Kidney (tissue), 14 donors: ENCODE data around the gene NR1H2. TPM values are rescaled to one million over a fixed set of nuclear protein-coding genes. Genes with fewer than 3 reads are reported as not detected.

Experiments
- DNase-seq, 5 donors: peaks; one replicate each; pipeline ENCODE4 v3.0.0-alpha.2; 2013 to 2020
- FAIRE-seq: peaks from 2 replicates; lab custom pipeline; 2012; peaks lifted over from hg19 to GRCh38; lab: Jason Lieb, UNC
- H3K27ac ChIP-seq, 2 donors: one replicate each; pipeline ENCODE4 v1.7.0; 2013; ENCODE audit warnings: low read depth in 2 of 2, low read length in 2 of 2, inconsistent platforms in 1 of 2
- H3K27me3 ChIP-seq: one replicate; pipeline ENCODE4 v1.7.1; 2013; ENCODE audit warnings: low read length, inconsistent platforms; ENCODE audit not compliant: control insufficient read depth, insufficient read depth
- H3K36me3 ChIP-seq, 3 donors: one replicate each; pipeline versions ENCODE4 v1.7.0 to v1.7.1; 2013; ENCODE audit warnings: low read length in 3 of 3, control low read depth in 1 of 3, inconsistent platforms in 1 of 3; ENCODE audit not compliant: insufficient read depth in 3 of 3, control insufficient read depth in 2 of 3
- H3K4me1 ChIP-seq, 3 donors: one replicate each; pipeline versions ENCODE4 v1.7.0 to v1.7.1; 2013; ENCODE audit warnings: low read length in 3 of 3, inconsistent platforms in 1 of 3, low read depth in 1 of 3; ENCODE audit not compliant: control insufficient read depth in 2 of 3, insufficient read depth in 2 of 3
- H3K4me3 ChIP-seq, 3 donors: one replicate each; pipeline versions ENCODE4 v1.7.0 to v1.8.1; 2013; ENCODE audit warnings: low read length in 3 of 3, control low read depth in 1 of 3, inconsistent platforms in 1 of 3
- H3K9ac ChIP-seq, 3 donors: one replicate each; pipeline versions ENCODE4 v1.7.0 to v1.7.1; 2013; ENCODE audit warnings: low read length in 3 of 3, control low read depth in 1 of 3, inconsistent platforms in 1 of 3
- H3K9me3 ChIP-seq, 3 donors: one replicate each; pipeline versions ENCODE4 v1.7.0 to v1.7.1; 2013; ENCODE audit warnings: low read length in 3 of 3, control low read depth in 1 of 3, inconsistent platforms in 1 of 3; ENCODE audit not compliant: control insufficient read depth in 2 of 3, insufficient read depth in 1 of 3
- intact Hi-C: fragments of 100-400 bp; cut with DNase I; formaldehyde crosslinking; loops from one replicate; pipeline ENCODE4 v1.11.1; 2022
- polyA plus RNA-seq: library from polyadenylated mRNA; stranded (reverse); fragments of 350-450 nt; fragmentation: Illumina TruSeq; extraction: RNeasy Lipid Tissue Mini Kit (QIAGEN cat#74804); gene quantifications from one replicate; pipeline ENCODE4 v1.2.3, GENCODE V29; 2014; ENCODE audit warnings: low read depth, low replicate concordance; ENCODE audit not compliant: insufficient read depth
- total RNA-seq: library from RNA; stranded (reverse); fragmentation: NEBNext Ultra II Directional; extraction: Animal tissue kit (Norgen Biotek cat#: 25700); gene quantifications from one replicate; pipeline ENCODE4 v1.2.1, GENCODE V29; 2021
- TF ChIP-seq, protein P1 (sequence below): IDR thresholded peaks from 3 replicates; pipeline ENCODE4 v1.5.1; 2012; ENCODE audit warnings: mild to moderate bottlenecking, moderate library complexity, borderline replicate concordance; ENCODE audit not compliant: insufficient read depth; ENCODE audit errors: extremely low read depth
- donor health status: control.
- donor health status: control.
- donor health status: control.
- donor health status: control.
- donor health status: control.
- donor health status: DM: yes; HTN: yes; CAD: no.
- donor health status: Normal renal cell carcinoma (clear cell type).

Gene NR1H2
- total and polyA plus RNA-seq, 2 donors from 2014 or later, result 59.7 to 80.4 TPM

DNA sequence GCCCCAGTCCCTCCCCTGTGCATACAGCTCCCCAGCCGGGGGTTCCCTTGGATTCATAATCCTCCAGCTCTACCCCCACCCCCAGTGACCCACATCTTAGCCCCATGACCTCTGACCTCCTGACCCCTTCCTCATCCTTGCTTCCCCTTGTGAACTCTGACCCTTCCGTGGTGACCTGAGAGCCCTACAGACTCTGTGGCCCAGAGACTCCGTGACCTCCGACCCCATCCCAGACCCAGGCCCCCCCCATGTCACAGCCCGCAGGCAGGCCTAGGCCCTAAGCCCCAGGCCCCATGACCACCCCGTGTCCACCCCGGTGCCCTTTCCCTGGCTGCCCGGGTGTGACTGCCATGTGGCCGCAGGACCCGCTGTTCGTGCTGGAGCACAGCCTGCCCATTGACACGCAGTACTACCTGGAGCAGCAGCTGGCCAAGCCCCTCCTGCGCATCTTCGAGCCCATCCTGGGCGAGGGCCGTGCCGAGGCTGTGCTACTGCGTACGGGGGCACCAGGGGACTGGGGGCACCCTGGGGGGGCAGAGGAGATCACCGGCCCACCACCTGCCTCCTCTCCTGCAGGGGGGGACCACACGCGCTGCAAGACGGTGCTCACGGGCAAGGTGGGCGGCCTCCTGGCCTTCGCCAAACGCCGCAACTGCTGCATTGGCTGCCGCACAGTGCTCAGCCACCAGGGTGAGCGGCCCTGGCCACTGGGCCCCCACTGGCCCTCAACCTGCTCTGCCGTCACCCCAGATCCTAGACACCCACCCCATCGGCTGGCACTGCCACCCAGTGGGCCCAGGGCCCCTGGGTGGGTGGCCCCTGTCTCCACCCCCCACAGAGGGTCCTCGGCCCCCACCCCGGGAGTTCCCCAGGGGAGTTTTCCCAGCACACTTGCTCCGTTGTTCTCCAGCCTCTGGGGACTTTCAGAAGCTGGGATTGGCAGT, 40.0 kb downstream of the NR1H2 start:
- no peaks in the 10 kb centered on the region for H3K9me3 ChIP-seq
- no peaks in the 10 kb centered on the region for H3K36me3 ChIP-seq
- TF ChIP-seq, protein P1, sequence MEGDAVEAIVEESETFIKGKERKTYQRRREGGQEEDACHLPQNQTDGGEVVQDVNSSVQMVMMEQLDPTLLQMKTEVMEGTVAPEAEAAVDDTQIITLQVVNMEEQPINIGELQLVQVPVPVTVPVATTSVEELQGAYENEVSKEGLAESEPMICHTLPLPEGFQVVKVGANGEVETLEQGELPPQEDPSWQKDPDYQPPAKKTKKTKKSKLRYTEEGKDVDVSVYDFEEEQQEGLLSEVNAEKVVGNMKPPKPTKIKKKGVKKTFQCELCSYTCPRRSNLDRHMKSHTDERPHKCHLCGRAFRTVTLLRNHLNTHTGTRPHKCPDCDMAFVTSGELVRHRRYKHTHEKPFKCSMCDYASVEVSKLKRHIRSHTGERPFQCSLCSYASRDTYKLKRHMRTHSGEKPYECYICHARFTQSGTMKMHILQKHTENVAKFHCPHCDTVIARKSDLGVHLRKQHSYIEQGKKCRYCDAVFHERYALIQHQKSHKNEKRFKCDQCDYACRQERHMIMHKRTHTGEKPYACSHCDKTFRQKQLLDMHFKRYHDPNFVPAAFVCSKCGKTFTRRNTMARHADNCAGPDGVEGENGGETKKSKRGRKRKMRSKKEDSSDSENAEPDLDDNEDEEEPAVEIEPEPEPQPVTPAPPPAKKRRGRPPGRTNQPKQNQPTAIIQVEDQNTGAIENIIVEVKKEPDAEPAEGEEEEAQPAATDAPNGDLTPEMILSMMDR, result no peak
- no peak overlapping the region for H3K9ac ChIP-seq
- peaks cover 5% of the 10 kb centered on the region for H3K27me3 ChIP-seq
- H3K4me1 ChIP-seq, result no peaks in the 10 kb centered on the region
- H3K27ac ChIP-seq, result no peak overlapping the region
- H3K4me3 ChIP-seq, result no peak overlapping the region
- intact Hi-C loops, result no loop called here
- no peak for FAIRE-seq
- peak in 2 of 5 donors; percentile 61 to 80 for DNase-seq

DNA sequence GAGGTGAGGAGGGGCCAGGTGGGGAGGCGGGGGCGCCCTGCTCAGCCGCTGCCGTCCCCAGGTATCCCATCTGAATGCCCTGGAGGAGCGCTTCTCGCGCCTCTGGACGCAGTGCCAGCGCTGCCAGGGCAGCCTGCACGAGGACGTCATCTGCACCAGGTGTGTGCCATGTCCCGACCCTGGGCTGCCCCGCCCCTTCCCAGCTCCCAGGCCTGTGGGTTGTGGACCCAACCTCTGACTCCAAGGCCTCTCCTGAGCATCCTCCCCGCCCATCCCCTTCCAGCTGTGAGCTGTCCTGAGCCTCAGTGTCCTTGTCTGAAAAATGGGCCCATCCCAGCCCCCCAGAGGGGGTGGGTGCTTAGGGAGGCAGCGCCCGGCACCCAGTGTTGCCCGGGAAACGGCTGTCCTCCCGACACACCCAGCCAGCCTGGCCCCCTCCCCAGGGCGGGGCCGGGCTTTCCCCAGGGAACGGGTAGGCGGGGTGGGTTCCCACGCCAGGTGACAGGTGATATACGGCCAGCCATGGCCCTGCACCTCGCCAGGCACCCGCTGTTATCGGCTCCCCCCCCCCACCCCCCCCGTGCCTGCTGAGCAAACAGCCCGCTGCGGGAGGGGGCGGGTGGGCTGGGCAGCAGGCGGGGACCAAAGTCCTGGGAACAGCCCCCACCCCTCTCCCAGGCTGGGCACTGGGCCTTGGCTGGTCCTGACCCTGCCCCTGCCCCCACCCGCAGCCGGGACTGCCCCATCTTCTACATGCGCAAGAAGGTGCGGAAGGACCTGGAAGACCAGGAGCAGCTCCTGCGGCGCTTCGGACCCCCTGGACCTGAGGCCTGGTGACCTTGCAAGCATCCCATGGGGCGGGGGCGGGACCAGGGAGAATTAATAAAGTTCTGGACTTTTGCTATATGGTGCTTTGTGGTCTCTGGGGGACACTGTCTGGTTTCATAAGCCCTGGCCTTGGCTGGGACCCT, 41.1 kb downstream of the NR1H2 start:
- Histone ChIP-seq H3K27me3 (peaks cover 5% of the 10 kb centered on the region), H3K4me3 (no peak overlapping the region), H3K36me3 (no peaks in the 10 kb centered on the region), H3K4me1 (no peaks in the 10 kb centered on the region), H3K27ac (no peak overlapping the region), H3K9me3 (no peaks in the 10 kb centered on the region), H3K9ac (no peak overlapping the region)
- FAIRE-seq (no peak), DNase-seq (peak in 1 of 5 donors; percentile 55)
- intact Hi-C loops, result no loop called here
- TF ChIP-seq, protein P1, result no peak

DNA sequence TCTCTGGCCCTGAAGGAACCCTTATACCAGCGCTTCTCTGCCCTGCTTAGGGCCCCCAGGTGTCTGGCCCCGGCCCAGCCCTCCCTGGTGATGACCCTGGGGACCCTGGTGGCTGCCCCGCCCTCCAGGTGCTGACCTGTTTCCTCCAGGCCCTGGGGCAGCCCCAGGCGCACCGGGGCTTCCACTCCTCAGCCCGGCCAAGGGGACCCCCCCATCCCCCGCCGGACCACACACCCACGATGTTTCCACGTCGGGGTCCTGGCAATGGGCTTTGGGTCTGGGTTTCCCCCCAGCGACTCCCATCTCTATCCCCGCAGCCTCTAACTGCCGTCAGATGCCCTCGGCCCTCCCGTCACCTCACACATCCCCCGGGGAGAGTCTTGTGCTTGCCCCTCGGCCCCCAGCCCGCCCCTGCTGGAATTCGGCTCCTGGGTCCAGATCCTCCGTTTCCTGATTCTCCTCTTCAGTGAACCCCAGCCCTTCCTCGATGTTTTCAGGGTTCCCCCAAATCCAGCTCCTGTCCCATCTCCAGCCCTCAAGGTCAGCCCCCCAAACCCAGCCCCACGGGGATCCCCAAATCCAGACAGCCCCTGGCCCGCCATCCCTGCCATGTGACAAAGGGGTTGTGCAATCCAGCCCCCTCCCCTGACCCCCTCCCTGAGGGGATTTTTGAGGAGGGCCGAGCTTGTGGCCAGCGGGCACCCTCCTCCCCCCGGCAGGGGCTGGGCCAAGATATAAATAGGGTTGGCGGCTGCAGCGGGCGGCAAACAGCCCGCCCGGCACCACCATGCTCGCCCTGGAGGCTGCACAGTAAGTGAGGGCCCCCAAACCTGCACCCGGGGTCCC, 42.1 kb downstream of the NR1H2 start, which contains the start of gene SPIB:
TSS of gene SPIB (plus strand) at position 763 of the 846 bp plus-strand sequence. CDS start at position 788, 25 bp downstream.
- H3K4me3 ChIP-seq, result no peak within 1 kb of the TSS
- TF ChIP-seq, protein P1, result no peak
- intact Hi-C loops, result no loop called here
- no peaks in the 10 kb centered on the region for H3K36me3 ChIP-seq
- DNase-seq (peak in 1 of 5 donors; percentile 50), FAIRE-seq (no peak)
- H3K27ac ChIP-seq, result no peak within 1 kb of the TSS
- H3K9me3 ChIP-seq, result no peaks in the 10 kb centered on the region
- H3K27me3 ChIP-seq, result peaks cover 5% of the 10 kb centered on the region
- no peak within 1 kb of the TSS for H3K9ac ChIP-seq
- H3K4me1 ChIP-seq, result no peaks in the 10 kb centered on the region
